GM19455 (cell line): ENCODE data around the gene TRIM32.

Source experiments
- ATAC-seq: cut with Tn5 transposase; IDR thresholded peaks from one replicate; pipeline ENCODE4 v1.9.1; 2021; ENCODE audit not compliant: unreplicated experiment

TRIM32 gene

GRCh38 chr9:116704470-116704869 is 17.4 kb downstream of the TRIM32 start:
- ATAC-seq = no peak

- no peak for ATAC-seq
Measured at GRCh38 chr9:116705531-116705930, 18.4 kb downstream of the TRIM32 start.

- ATAC-seq = no peak
Measured at GRCh38 chr9:116706310-116707290, 19.5 kb downstream of the TRIM32 start.

GRCh38 chr9:116712781-116713180 is 25.7 kb downstream of the TRIM32 start:
- no peak for ATAC-seq

- no peak for ATAC-seq
Measured at GRCh38 chr9:116713271-116713670, 26.2 kb downstream of the TRIM32 start.

- no peak for ATAC-seq
Measured at GRCh38 chr9:116715751-116716150, 28.6 kb downstream of the TRIM32 start.

- no peak for ATAC-seq
Measured at GRCh38 chr9:116716438-116716837, 29.3 kb downstream of the TRIM32 start.

GRCh38 chr9:116717150-116717549 is 30.0 kb downstream of the TRIM32 start:
- ATAC-seq = no peak

- ATAC-seq = no peak
Measured at GRCh38 chr9:116718111-116718510, 31.0 kb downstream of the TRIM32 start.

GRCh38 chr9:116720111-116720510 is 33.0 kb downstream of the TRIM32 start:
- no peak for ATAC-seq

GRCh38 chr9:116721411-116721810 is 34.3 kb downstream of the TRIM32 start:
- no peak for ATAC-seq

GRCh38 chr9:116721944-116722343 is 34.8 kb downstream of the TRIM32 start:
- no peak for ATAC-seq

GRCh38 chr9:116724123-116724522 is 37.0 kb downstream of the TRIM32 start:
- ATAC-seq = no peak

GRCh38 chr9:116726602-116727001 is 39.5 kb downstream of the TRIM32 start:
- no peak for ATAC-seq

GRCh38 chr9:116733010-116733641 is 46.0 kb downstream of the TRIM32 start:
- ATAC-seq = no peak

GRCh38 chr9:116736399-116737151 is 49.5 kb downstream of the TRIM32 start:
- ATAC-seq = no peak

- ATAC-seq = peak; percentile 66
Measured at GRCh38 chr9:116737152-116737546, 50.0 kb downstream of the TRIM32 start.

- no peak for ATAC-seq
Measured at GRCh38 chr9:116741086-116741740, 54.1 kb downstream of the TRIM32 start.

- no peak for ATAC-seq
Measured at GRCh38 chr9:116741742-116742141, 54.6 kb downstream of the TRIM32 start.

- no peak for ATAC-seq
Measured at GRCh38 chr9:116749176-116749575, 62.1 kb downstream of the TRIM32 start.

- ATAC-seq = no peak
Measured at GRCh38 chr9:116749772-116750171, 62.7 kb downstream of the TRIM32 start.
